M059J (cell line): ENCODE results near the gene MCU. TPM values are rescaled to one million over a fixed set of nuclear protein-coding genes. Genes with fewer than 3 reads are reported as not detected.
"Not testable (repeated sequence)": the region's sequence is repeated elsewhere in the genome, so short reads cannot be mapped to it uniquely, and the experiment has no call there.

Experiments used
- DNase-seq: peaks from one replicate; pipeline ENCODE4 v3.0.0-alpha.2; 2012; ENCODE audit warnings: low read depth
- total RNA-seq: library from RNA; depleted of rRNA; stranded (reverse); fragments of >200 nt; shearing (Covaris generic); gene quantifications from 2 replicates; pipeline ENCODE4 v1.2.3, GENCODE V29; 2014

Gene MCU
- total RNA-seq, 1 experiment from 2014 or later = 40.2 TPM

DNA sequence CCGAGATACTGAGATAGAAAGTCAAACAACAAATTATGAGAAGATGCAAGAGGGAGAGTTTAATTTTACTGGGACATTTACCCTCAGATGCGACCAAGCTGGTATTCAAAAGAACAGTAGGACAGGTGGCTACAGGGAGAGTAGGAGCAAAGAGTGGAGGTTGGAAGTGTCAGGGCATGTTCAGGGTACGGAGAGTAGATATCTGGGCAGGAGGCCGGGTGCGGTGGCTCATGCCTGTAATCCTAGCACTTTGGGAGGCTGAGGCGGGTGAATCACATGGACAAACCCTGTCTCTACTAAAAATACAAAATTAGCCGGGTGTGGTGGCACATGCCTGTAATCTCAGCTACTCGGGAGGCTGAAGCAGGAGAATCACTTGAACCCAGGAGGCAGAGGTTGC is 5.5 kb upstream of the MCU start:
- not testable (repeated sequence) for DNase-seq

DNA sequence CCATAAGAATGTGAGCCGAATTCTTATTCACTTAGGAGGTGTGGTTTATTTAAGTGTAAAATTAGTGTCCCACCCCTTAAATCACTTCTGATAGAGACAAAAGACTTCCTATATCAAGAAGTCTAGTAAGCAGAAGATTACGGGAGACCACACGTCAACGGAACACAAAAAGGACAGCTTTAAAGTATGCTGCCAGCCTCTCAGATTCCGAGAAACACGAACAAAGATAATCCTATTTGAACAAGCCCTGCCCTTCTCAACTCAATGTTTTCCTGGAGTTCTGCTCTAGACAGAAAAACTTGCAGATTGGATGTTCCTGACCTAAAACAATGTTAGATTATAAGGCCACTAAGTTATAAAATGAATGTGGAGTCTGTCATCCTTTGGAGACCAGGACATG is 4.9 kb upstream of the MCU start:
- DNase-seq = no peak

DNA sequence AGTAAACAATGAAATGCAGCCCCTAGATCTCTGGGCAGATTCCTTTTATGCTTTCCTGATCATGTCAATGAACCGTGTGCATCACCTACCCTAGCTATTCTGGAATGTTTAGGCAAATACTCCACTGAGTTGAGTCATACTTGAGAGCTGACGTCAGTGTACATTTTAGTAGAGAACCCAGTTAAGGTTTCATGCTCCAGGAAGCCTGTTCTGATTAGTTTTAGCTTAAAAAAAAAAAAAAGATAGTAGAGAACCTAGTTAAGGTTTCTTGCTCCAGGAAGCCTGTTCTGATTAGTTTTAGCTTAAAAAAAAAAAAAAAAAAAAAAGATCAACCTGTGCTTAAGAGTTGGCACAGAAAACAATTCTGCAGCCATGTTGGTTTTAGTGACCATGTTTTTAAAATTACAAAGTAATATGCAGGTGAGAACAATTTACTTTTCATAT is 3.7 kb upstream of the MCU start:
- peak; percentile 87 for DNase-seq

DNA sequence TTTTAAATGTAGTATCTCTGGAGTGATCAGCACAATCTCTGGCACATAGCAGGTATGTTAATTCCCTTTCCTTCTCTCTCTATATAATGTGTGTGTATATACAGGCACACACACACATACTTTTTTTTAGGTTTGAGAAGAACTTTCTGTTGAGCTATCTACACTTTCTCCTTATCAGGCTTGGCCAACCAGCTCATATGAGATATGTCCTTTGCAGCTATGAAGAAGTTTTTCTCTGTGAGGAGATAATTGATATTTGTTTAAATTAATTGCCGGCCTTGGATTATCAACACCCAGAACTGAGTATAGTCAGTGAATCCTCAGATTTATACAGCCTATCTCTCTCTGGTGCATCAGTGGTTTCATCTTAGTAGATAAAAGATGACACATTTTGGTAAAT is 2.3 kb upstream of the MCU start:
- no peak for DNase-seq

DNA sequence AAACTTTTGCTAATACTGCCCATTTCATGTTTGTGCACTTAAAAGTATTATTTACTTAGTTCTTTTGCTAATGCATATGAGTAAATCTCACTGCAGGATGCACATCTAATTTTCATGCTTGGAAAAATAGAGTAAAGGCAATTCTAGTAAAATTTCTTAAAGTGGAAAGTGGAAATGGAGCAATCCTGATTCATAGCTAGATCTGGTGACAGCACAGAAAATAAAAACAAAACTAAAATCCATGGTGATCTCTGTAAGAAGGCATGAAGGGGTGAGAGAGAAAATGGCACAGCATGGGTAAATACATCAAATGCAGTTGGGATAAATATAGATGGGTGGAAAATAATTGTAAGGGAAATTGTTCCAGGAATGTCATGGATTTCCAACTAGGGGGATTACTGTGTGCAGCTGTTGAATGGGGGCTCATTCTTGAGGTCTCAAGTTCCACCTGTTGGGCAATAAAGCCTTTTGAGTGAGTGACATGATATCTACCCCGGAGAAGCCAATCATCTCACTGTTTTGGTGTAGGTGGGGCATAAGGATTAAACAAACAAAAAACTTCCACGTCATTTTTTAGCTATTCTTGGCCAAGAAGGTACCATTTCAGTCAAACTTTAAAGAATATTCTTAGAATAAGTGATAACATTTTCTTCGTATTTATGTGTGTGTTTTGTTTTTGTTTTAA is 1.7 kb upstream of the MCU start:
- no peak for DNase-seq

DNA sequence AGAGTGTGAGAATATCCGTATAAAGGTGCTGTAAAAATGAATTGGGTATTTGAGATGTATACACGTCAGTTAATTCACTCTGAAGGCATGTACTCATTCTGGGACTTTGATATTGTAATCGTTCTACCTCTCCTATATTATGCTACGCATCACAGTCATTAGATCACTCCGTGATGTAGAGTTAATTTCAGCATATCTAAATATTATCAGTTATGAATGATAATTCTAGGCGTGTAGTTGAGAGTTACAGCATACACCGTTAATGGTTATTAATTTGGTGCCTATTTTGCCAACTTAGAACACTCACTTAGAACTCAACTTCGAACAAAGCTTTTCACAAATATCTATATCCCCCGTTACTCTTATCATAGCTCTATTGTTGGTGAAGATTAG is 477 bp upstream of the MCU start:
- no peak for DNase-seq

DNA sequence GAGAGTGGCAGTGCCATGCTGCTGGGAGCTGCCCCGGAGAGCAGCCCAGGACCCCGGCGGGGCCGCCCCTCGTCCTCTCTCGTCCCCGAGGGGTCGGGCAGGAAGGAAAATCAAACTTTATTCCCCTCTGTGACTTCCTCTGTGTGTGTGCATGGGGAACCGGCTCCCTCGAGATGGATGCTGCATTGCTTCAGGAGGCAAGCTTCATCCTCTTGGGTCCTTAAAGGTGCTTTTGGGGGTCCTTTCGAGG is 726 bp downstream of the MCU start:
- no peak for DNase-seq

DNA sequence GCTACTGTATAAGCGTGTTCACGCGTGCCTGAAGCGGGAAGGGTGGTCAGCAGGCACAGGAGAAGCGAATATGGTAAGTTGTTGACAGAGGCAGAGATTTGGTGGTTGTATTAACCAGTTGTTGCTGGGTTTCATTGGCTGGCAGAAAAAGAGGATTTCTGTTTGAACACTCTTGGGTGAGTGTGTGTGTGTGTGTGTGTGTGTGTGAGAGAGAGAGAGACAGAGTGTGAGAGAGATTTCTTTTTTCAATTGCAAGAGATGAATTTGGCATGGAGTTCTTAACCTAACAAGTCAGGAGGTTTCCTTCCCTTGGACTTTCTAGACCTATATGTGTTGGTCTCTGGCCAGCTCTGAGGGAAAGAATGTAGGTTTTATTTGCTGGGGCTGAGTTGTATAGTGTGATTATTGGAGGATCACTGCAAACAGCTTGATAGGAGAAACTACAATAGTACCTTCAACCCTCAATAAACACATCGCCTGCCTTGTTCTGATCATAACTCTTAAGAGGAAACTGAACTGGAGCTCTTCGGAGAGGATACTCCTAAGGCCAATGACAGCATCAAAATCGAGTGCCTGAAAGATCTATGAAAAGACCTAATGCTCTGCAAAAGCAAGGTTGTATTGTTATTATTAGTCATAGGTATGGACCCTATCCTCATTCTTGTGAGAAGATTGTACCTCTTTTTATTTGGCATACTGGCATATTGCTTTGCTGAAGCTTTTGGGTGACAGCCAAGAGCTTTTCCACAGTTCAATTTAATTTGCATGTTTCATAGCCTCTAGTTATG is 1.2 kb downstream of the MCU start:
- DNase-seq = peak; percentile 57

DNA sequence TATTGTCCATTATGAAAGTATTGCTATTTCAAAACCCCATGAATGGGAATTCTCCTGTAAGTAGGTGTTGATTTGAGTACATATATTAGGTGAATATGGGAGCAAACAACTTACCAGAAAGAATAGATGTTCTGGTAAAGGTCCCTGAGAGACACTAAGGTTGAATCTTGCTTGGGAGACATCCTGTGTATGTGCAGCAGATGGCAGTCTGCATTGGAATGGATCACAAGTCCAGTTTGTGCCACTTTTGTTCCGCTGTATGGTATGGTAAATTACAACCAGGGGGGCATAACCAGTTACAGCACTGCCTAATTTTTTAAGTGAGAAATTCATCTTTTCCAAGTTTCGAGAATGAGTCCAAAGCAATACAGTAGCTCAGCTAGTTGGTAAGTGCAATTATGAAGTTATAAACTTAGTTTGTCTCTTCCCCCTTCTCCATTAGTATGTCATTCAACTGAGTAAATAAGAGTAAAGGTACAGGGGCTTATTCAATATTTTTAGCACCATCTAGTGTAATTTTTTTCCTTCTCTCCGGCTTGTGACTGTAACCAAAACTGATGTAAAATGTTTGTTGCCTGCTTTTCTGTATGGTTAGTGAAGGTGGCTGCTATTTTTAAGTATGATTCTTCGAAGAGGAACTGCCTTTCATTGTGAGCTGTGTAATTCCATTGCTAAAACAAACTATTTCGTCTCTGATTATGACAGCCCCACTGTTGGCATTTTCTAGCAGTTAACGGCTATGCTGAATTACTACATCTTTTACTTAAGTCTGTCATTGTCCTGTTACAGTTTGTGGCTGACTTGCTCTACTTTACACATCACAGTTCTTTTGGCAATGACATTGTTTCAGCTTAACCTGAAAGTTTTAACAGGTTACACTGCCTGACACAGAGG is 2.8 kb downstream of the MCU start:
- peak; percentile 55 for DNase-seq

DNA sequence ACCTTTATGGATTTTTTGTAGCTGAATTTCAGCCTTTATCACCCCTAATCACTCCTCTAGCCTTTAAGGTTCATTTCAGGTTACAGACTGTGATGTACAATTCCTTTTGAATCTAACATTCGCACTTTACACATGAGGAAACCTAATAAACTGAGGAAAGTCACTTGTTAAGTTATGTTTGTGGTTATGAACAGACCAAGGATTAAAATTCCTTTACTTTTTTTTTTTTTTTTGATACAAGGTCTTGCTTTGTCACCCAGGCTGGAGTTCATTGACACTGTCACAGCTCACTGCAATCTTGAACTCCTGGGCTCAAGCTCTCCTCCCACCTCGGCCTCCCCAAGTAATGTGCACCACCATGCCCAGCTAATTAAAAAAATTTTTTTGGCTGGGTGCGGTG is 3.6 kb downstream of the MCU start:
- peak; percentile 74 for DNase-seq

DNA sequence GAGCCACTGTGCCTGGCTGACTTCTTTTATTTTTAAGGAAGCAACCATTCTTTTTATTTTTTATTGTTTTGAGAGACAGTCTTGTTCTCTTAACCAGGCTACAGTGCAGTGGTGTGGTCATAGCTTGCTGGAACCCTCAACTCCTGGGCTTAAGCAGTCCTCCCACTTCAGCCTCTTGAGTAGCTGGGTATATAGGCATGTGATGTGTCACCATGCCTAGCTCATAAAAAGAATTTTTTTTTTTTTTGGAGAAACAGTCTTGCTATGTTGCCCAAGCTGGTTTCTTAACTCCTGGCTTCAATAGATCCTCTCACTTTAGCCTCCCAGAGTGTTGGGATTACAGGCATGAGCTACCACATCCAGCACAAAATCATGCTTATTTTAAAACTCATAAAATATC is 5.8 kb downstream of the MCU start:
- DNase-seq = peak; percentile 62

DNA sequence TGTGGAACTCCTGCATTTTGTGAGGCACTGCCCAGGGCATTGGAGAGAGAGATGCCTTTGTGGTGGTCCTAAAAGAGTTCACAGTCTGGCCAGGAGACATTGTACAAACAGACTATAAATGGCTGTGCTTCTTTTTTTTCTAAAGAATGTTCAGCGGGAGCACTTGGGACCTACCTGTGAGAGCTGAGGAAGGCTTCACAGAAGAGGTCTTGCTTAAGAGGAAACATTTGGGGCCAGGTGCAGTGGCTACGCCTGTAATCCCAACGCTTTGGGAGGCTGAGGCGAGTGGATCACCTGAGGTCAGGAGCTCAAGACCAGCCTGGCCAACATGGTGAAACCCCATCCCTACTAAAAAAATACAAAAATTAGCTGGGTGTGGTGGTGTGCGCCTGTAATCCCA is 10.5 kb downstream of the MCU start:
- DNase-seq = not testable (repeated sequence)

DNA sequence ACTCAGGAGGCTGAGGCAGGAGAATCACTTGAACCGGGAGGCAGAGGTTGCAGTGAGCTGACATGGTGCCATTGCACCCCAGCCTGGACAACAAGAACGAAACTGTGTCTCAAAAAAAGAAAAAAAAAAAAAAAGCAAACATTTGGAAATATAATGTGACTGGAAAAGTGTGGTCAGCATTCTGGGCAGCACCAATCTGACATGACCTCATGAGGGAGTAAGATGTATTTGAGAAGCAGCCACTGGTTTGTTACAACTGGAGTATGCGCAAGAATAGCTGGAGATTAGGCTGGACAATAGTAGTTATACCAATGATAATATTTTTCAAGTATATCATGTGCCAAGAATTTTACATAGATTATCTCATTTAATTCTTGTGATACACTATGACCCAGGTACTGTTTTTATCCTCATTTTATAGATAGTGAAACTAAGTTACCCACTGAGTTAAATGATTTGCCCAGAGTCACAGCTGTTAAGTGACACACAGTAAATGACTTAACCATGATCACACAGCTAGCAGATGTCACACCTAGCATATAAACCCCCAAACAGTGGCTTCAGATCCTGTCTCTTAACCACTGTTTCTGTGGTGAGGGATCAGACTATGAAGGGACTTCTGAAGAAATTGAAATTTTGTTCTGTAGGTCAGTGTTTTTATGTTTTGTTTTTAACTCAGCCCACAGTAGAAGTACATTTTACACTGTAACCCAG is 11.1 kb downstream of the MCU start:
- peak; percentile 47 for DNase-seq

DNA sequence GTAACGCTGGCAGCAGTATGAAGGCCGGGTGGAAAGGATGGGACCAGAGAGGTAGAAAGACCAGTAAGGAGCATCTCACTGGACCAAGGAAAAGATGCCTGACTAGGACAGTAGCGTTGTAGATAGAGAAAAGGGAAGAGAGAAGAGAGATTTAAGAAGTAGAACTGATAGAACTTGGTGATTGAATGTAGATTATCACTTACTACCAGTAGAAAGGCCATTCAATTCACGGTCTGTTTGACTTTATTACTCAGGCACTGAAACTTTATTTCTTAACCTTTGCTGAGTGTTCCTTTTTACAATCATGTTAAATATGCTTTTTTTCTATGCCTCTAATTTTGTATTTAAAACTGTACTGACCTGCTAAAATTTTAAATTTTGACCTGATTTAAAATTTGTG is 12.2 kb downstream of the MCU start:
- DNase-seq = no peak

DNA sequence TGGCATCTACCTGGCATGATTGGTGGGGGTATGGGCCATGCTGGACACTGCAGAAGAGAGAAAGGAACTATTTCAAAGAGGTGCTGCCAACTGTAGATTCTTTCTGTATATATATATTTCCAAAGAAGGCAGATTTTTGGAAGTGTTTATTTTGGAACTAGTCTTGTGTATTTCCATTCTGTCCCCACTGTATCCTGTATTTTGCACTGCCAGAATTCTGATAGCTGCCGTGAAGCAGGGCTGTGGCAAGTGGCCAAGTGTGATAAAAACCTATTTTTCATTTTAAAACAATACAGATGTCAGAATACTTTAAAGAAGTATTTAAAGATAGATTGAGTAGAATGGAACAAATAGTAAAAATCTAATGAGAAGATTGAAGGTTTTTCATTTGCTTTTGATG is 17.1 kb downstream of the MCU start:
- DNase-seq = no peak

DNA sequence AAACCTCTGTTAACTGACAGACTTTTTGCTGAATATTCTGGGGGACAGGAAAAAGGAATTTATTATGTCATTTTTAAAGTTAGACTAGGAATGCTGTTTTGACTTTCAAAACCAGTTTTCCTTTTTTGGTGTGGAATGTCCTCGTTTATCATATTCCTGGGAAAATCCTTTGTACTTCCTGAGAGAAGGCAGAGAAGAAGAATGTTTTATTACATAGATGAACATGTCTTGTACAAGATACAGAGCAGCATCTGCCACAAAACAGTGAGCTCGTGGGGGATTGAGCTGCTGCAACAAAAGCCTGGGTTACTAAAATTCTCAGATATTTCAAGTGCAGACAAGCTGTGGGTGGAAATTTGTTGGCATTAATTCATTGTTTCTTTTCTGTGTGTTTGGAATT is 20.2 kb downstream of the MCU start:
- DNase-seq = no peak

DNA sequence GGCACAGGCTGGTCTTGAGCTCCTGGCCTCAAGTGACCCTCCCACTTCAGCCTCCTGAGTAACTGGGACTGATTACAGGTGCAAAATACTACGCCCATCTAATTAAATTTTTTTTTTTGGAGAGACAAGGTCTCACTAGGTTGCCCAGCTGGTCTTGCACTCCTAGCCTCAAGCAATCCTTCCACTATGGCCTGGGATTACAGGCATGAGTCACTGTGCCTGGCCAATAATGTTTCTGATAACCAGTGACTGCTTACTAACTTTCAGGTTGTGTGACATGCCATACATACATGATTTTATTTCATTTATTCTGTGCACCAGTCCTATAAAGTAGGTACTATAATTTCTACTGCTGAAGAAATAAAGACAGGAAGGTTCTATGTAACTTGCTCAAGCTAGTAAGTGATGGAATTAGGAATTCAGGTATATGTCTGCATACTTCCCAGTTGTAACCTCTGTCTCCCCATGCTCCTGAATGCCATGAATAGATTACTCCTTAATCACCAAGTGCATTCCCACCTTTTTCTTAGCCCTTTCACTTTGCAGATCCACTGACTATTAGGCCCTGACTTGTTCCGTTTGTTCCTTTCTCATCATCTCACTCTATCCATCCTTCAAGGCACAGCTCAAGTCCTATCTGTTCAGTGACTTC is 28.1 kb downstream of the MCU start:
- peak; percentile 52 for DNase-seq

DNA sequence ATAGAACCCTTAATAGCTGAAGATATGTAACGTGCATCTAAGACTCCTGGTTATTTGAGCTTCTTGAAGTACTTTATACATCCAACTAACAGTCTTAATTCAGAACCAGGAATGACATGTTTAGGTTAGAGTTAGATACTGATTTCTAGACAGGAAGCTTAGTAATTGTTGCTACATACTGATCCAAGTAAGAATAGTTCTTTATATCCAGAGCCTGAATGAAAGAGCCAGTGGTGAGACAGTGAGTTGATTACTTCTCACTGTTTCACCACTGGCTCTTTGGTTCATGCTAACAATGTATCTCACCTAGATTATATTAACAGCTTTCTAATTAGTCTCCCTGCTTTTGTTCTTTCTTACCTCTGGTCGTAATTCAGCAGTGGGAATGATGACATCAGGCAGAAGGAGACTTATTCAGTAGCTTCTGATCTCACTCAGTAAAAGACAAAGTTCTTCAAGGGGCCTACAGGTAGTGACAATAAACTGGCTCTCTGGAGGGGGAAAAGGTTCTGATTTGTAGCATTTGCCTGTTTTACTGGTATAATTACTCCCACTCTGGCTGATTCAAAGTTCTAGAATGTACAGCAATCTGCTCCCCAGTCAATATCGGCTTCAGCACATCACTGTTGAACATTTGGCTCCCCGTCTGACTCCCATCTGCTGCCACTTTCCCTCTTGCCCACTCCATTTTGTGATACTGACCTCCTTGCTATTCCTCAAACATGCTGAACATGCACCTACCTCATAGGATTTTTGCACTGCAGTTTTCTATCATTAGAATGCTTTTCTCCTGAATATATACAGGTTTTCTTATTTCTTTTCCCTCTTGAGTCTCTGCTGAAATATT is 29.1 kb downstream of the MCU start:
- no peak for DNase-seq

DNA sequence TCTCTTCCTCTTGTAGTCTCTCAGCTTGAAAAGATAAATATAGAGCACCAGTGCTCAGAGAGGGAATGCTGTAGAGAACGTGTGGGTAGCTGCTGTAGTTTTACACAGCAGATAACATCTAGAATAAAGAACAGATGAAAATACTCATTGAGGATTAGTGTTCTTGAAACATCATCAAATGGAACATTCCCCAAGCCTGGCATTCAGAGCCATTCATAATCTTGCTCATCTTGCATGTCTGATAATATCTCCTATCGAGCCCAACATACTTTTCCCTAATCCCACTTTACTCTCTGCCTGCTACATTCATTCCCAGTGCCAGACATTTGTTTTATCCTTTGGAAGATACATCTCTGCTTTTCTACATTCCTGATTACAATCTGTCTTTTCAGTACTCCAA is 35.2 kb downstream of the MCU start:
- no peak for DNase-seq

DNA sequence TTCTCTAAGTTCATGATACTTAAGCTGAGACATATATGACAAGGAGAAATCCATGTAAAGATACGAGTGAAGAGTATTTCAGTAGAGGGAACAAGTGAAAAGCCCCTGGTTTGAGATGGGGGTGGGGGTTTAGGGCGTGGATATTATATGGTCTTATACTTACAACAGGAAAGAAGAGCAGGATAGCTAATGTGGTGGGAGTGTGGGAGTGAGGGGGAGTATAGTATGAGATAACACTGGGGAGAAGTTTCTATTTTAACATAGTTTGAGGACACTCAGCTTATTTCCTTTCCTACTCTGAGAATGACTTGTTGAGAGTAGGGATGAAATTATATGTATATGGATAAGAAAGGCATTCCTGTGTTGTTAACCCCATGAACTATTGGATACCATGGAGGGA is 36.5 kb downstream of the MCU start:
- no peak for DNase-seq

DNA sequence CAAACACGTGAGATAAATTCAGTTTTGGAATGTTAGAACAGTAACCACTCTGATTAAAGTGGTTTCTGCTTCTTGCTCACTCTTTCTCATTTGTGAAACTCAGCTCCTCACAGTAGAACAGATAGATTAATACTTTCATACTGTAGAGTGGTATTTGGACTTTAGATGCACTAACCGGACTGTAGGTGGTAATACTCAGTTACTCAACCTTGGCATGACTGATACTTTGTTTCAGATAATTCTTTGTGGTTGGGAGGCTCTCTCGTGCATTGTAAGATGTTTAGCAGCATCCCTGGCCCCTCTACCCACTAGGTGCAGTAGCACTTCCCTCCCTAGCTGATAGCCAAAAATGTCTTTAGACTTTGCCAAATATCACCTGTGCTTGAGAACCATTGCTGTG is 37.6 kb downstream of the MCU start:
- DNase-seq = no peak
